Measurements from ENCODE around the gene UQCRHL. TPM values are rescaled to one million over a fixed set of nuclear protein-coding genes. Genes with fewer than 3 reads are reported as not detected.
A peak's percentile ranks its signal among the peaks of the same experiment; 100 is the strongest.
"Not testable (repeated sequence)": the region's sequence is repeated elsewhere in the genome, so short reads cannot be mapped to it uniquely, and the experiment has no call there.

The UQCRHL gene
- 4.7 TPM for total RNA-seq

GRCh38 chr1:15807549-15807948, at the start of gene UQCRHL:
UQCRHL (minus strand) TSS chr1:15807649; CDS start chr1:15807649, 0 bp downstream.
- not testable (repeated sequence) for H3K9ac ChIP-seq (ENCODE audit: low read depth in 1 of 3, low read length in 3 of 3); H3K36me3 ChIP-seq (ENCODE audit: control insufficient read depth in 3 of 3, insufficient read depth in 3 of 3, low read length in 3 of 3); H3K27me3 ChIP-seq (ENCODE audit: control insufficient read depth in 3 of 3, insufficient read depth in 3 of 3, low read length in 3 of 3); H3K9me3 ChIP-seq (ENCODE audit: control insufficient read depth in 3 of 3, low read length in 3 of 3); H3K4me3 ChIP-seq (ENCODE audit: low read length in 3 of 3); H3K27ac ChIP-seq (ENCODE audit: low read depth, low read length); H3K4me1 ChIP-seq (ENCODE audit: control insufficient read depth in 3 of 3, insufficient read depth in 3 of 3, low read length in 3 of 3)

GRCh38 chr1:15856888-15857287, 49.4 kb upstream of the UQCRHL start:
- H3K4me1 ChIP-seq (ENCODE audit: control insufficient read depth in 3 of 3, insufficient read depth in 3 of 3, low read length in 3 of 3), result peaks cover 3 to 16% (median 9%) of the 10 kb centered on the region in 3 donors
- H3K9ac ChIP-seq (ENCODE audit: low read depth in 1 of 3, low read length in 3 of 3), result no peak overlapping the region
- no peak overlapping the region for H3K4me3 ChIP-seq (ENCODE audit: low read length in 3 of 3)
- H3K27ac ChIP-seq (ENCODE audit: low read depth, low read length), result no peak overlapping the region
- no peaks in the 10 kb centered on the region for H3K27me3 ChIP-seq (ENCODE audit: control insufficient read depth in 3 of 3, insufficient read depth in 3 of 3, low read length in 3 of 3)
- H3K9me3 ChIP-seq (ENCODE audit: control insufficient read depth in 3 of 3, low read length in 3 of 3), result no peaks in the 10 kb centered on the region
- H3K36me3 ChIP-seq (ENCODE audit: control insufficient read depth in 3 of 3, insufficient read depth in 3 of 3, low read length in 3 of 3), result no peaks in the 10 kb centered on the region

DNA sequence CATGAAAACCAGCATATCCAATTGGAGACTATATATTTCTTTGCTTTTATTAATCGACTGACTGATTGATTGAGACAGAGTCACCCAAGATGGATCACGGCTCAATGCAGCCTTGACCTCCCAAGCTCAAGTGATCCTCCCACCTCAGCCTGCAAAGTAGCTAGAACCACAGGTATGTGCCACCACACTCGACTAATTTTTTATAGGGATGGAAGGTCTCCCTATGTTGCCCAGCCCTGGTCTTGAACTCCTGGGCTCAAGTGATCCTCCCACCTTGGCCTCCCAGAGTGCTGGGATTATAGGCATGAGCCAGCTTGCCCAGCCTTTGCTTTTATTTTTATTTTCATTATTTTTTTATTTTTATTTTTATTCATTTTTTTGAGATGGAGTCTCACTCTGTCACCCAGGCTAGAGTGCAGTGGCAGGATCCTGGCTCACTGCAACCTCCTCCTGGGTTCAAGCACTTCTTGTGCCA, 45.4 kb upstream of the UQCRHL start:
- no peak overlapping the region for H3K4me3 ChIP-seq (ENCODE audit: low read length in 3 of 3)
- peak overlapping the region; percentile 39 for H3K27ac ChIP-seq (ENCODE audit: low read depth, low read length)
- H3K9ac ChIP-seq (ENCODE audit: low read depth in 1 of 3, low read length in 3 of 3), result no peak overlapping the region
- H3K27me3 ChIP-seq (ENCODE audit: control insufficient read depth in 3 of 3, insufficient read depth in 3 of 3, low read length in 3 of 3), result no peaks in the 10 kb centered on the region
- H3K4me1 ChIP-seq (ENCODE audit: control insufficient read depth in 3 of 3, insufficient read depth in 3 of 3, low read length in 3 of 3), result peaks cover 19 to 31% (median 30%) of the 10 kb centered on the region in 3 donors
- H3K9me3 ChIP-seq (ENCODE audit: control insufficient read depth in 3 of 3, low read length in 3 of 3), result no peaks in the 10 kb centered on the region
- no peaks in the 10 kb centered on the region for H3K36me3 ChIP-seq (ENCODE audit: control insufficient read depth in 3 of 3, insufficient read depth in 3 of 3, low read length in 3 of 3)

GRCh38 chr1:15852036-15852827, 44.8 kb upstream of the UQCRHL start:
- Histone ChIP-seq H3K9ac (ENCODE audit: low read depth in 1 of 3, low read length in 3 of 3) (peak overlapping the region in 2 of 3 donors; percentile 5 to 39), H3K4me3 (ENCODE audit: low read length in 3 of 3) (no peak overlapping the region), H3K27ac (ENCODE audit: low read depth, low read length) (peak overlapping the region; percentile 75)

GRCh38 chr1:15851210-15852035, 44.0 kb upstream of the UQCRHL start:
- Histone ChIP-seq H3K36me3 (ENCODE audit: control insufficient read depth in 3 of 3, insufficient read depth in 3 of 3, low read length in 3 of 3) (no peaks in the 10 kb centered on the region), H3K27me3 (ENCODE audit: control insufficient read depth in 3 of 3, insufficient read depth in 3 of 3, low read length in 3 of 3) (no peaks in the 10 kb centered on the region), H3K9ac (ENCODE audit: low read depth in 1 of 3, low read length in 3 of 3) (peak overlapping the region in 2 of 3 donors; percentile 5 to 39), H3K4me1 (ENCODE audit: control insufficient read depth in 3 of 3, insufficient read depth in 3 of 3, low read length in 3 of 3) (peaks cover 23 to 36% (median 31%) of the 10 kb centered on the region in 3 donors), H3K27ac (ENCODE audit: low read depth, low read length) (peak overlapping the region; percentile 75), H3K9me3 (ENCODE audit: control insufficient read depth in 3 of 3, low read length in 3 of 3) (no peaks in the 10 kb centered on the region), H3K4me3 (ENCODE audit: low read length in 3 of 3) (peak overlapping the region in 1 of 3 donors; percentile 14)

More at GRCh38 chr1:15852036-15852827, 44.8 kb upstream of the UQCRHL start:
- H3K4me1 ChIP-seq (ENCODE audit: control insufficient read depth in 3 of 3, insufficient read depth in 3 of 3, low read length in 3 of 3), result peaks cover 19 to 31% (median 30%) of the 10 kb centered on the region in 3 donors
- H3K36me3 ChIP-seq (ENCODE audit: control insufficient read depth in 3 of 3, insufficient read depth in 3 of 3, low read length in 3 of 3), result no peaks in the 10 kb centered on the region
- no peaks in the 10 kb centered on the region for H3K27me3 ChIP-seq (ENCODE audit: control insufficient read depth in 3 of 3, insufficient read depth in 3 of 3, low read length in 3 of 3)
- H3K9me3 ChIP-seq (ENCODE audit: control insufficient read depth in 3 of 3, low read length in 3 of 3), result no peaks in the 10 kb centered on the region

- no peaks in the 10 kb centered on the region for H3K27me3 ChIP-seq (ENCODE audit: control insufficient read depth in 3 of 3, insufficient read depth in 3 of 3, low read length in 3 of 3)
- peak overlapping the region; percentile 98 to 99 (median 99) for H3K9ac ChIP-seq (ENCODE audit: low read depth in 1 of 3, low read length in 3 of 3)
- H3K4me3 ChIP-seq (ENCODE audit: low read length in 3 of 3), result peak overlapping the region; percentile 84 to 95 (median 94)
- H3K36me3 ChIP-seq (ENCODE audit: control insufficient read depth in 3 of 3, insufficient read depth in 3 of 3, low read length in 3 of 3), result no peaks in the 10 kb centered on the region
- H3K9me3 ChIP-seq (ENCODE audit: control insufficient read depth in 3 of 3, low read length in 3 of 3), result no peaks in the 10 kb centered on the region
- peak overlapping the region; percentile 97 for H3K27ac ChIP-seq (ENCODE audit: low read depth, low read length)
- peaks cover 24 to 37% (median 31%) of the 10 kb centered on the region in 3 donors for H3K4me1 ChIP-seq (ENCODE audit: control insufficient read depth in 3 of 3, insufficient read depth in 3 of 3, low read length in 3 of 3)
Observed at GRCh38 chr1:15850471-15851001, 43.1 kb upstream of the UQCRHL start.

DNA sequence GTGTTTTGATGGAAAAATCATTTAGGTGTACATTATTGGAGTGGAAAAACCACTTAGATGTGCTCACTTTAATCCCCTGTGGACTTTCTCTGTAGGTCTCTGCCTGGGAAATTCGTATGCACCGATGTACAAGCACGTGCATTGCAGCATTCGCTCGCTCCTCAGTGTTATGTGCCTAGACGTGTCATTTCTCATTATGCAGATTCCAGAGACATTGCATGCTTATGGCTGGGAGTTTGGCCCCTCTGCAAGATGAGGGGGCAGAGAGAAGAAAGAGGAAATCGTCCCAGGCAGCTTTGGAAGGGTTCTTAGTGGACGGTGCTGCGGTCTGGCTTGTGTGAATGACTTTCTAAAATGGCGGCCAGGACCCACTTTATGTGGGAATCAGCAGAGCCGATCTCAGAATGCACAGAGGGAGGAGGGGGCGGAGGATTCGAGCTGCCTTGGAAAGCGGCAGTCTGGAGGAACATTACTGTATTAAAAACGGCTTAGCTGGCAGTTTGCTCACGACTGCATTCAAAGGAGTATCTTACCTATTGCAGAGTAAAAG, 42.4 kb upstream of the UQCRHL start:
- Histone ChIP-seq H3K27me3 (ENCODE audit: control insufficient read depth in 3 of 3, insufficient read depth in 3 of 3, low read length in 3 of 3) (no peaks in the 10 kb centered on the region), H3K9me3 (ENCODE audit: control insufficient read depth in 3 of 3, low read length in 3 of 3) (no peaks in the 10 kb centered on the region), H3K4me3 (ENCODE audit: low read length in 3 of 3) (peak overlapping the region; percentile 84 to 95 (median 94)), H3K36me3 (ENCODE audit: control insufficient read depth in 3 of 3, insufficient read depth in 3 of 3, low read length in 3 of 3) (no peaks in the 10 kb centered on the region), H3K27ac (ENCODE audit: low read depth, low read length) (peak overlapping the region; percentile 97), H3K4me1 (ENCODE audit: control insufficient read depth in 3 of 3, insufficient read depth in 3 of 3, low read length in 3 of 3) (peaks cover 26 to 37% (median 31%) of the 10 kb centered on the region in 3 donors), H3K9ac (ENCODE audit: low read depth in 1 of 3, low read length in 3 of 3) (peak overlapping the region; percentile 98 to 99 (median 99))

- H3K4me3 ChIP-seq (ENCODE audit: low read length in 3 of 3), result peak overlapping the region; percentile 84 to 95 (median 94)
- peak overlapping the region; percentile 97 for H3K27ac ChIP-seq (ENCODE audit: low read depth, low read length)
- no peaks in the 10 kb centered on the region for H3K27me3 ChIP-seq (ENCODE audit: control insufficient read depth in 3 of 3, insufficient read depth in 3 of 3, low read length in 3 of 3)
- H3K4me1 ChIP-seq (ENCODE audit: control insufficient read depth in 3 of 3, insufficient read depth in 3 of 3, low read length in 3 of 3), result peaks cover 26 to 37% (median 31%) of the 10 kb centered on the region in 3 donors
- no peaks in the 10 kb centered on the region for H3K36me3 ChIP-seq (ENCODE audit: control insufficient read depth in 3 of 3, insufficient read depth in 3 of 3, low read length in 3 of 3)
- H3K9ac ChIP-seq (ENCODE audit: low read depth in 1 of 3, low read length in 3 of 3), result peak overlapping the region; percentile 98 to 99 (median 99)
- no peaks in the 10 kb centered on the region for H3K9me3 ChIP-seq (ENCODE audit: control insufficient read depth in 3 of 3, low read length in 3 of 3)
Observed at GRCh38 chr1:15848929-15849774, 41.7 kb upstream of the UQCRHL start.

Measured in skeletal muscle tissue (tissue), 4 donors.